BLaER1 treated with 17β-estradiol and CSF1 and Interleukin-3, amounts not matched to agents 10 nM and 100 nM (cell line): ENCODE results near the gene ITSN1.

ENCODE experiments used
- H3K27ac ChIP-seq, 11 experiments: shearing (Covaris generic); formaldehyde crosslinking; 2 replicates each; pipeline ENCODE4 v1.8.1; 2022
- H3K27me3 ChIP-seq, 11 experiments: shearing (Covaris generic); formaldehyde crosslinking; 2 replicates each; pipeline ENCODE4 v1.8.1; 2022
- H3K36me3 ChIP-seq, 11 experiments: shearing (Covaris generic); formaldehyde crosslinking; 2 replicates each; pipeline ENCODE4 v1.8.1; 2022
- H3K4me1 ChIP-seq, 10 experiments: shearing (Covaris generic); formaldehyde crosslinking; 2 replicates each; pipeline ENCODE4 v1.8.1; 2022
- H3K4me2 ChIP-seq, 11 experiments: shearing (Covaris generic); formaldehyde crosslinking; 2 replicates each; pipeline ENCODE4 v1.8.1; 2022
- H3K4me3 ChIP-seq, 10 experiments: shearing (Covaris generic); formaldehyde crosslinking; 2 replicates each; pipeline ENCODE4 v1.8.1; 2022
- H3K9ac ChIP-seq, 11 experiments: shearing (Covaris generic); formaldehyde crosslinking; 2 replicates each; pipeline ENCODE4 v1.8.1; 2022
- H3K9me3 ChIP-seq, 11 experiments: shearing (Covaris generic); formaldehyde crosslinking; replicated peaks in 1 of 11; 2 replicates each; pipeline ENCODE4 v1.8.1; 2022
- H4K20me1 ChIP-seq, 11 experiments: shearing (Covaris generic); formaldehyde crosslinking; 2 replicates each; pipeline ENCODE4 v1.8.1; 2022
- Cebpa-rat ChIP-seq, 11 experiments: shearing (Covaris generic); IDR thresholded peaks; 2 replicates each; pipeline ENCODE4 v1.8.1; 2022

The ITSN1 gene

GRCh38 chr21:33799378-33800090 lies 157.2 kb downstream of the ITSN1 start:
- Histone ChIP-seq H3K4me3 (no peak overlapping the region), H3K9me3 (no peaks in the 10 kb centered on the region), H3K4me1 (peaks cover 0 to 84% (median 1%) of the 10 kb centered on the region in 10 experiments; a peak in 7 of 20 replicates), H3K36me3 (peaks cover 10 to 81% (median 18%) of the 10 kb centered on the region in 11 experiments; a peak in 20 of 22 replicates), H3K4me2 (no peak overlapping the region), H3K27me3 (no peaks in the 10 kb centered on the region), H3K27ac (no peak overlapping the region), H3K9ac (no peak overlapping the region), H4K20me1 (no peaks in the 10 kb centered on the region)
- no peak for TF ChIP-seq Cebpa-rat (IDR thresholded peaks at IDR 0.05)

- H3K4me1 ChIP-seq, result peaks cover 0 to 92% (median 1%) of the 10 kb centered on the region in 10 experiments; a peak in 7 of 20 replicates
- peaks cover 7 to 78% (median 15%) of the 10 kb centered on the region in 11 experiments; a peak in 19 of 22 replicates for H3K36me3 ChIP-seq
- TF ChIP-seq Cebpa-rat (IDR thresholded peaks at IDR 0.05), result no peak
- H3K4me3 ChIP-seq, result no peak overlapping the region
- H3K27ac ChIP-seq, result peak overlapping the region in 2 of 11 experiments; percentile 65 to 74; a peak in 3 of 22 replicates
- H3K9me3 ChIP-seq, result no peaks in the 10 kb centered on the region
- no peaks in the 10 kb centered on the region for H3K27me3 ChIP-seq
- peak overlapping the region in 1 of 11 experiments; percentile 40; a peak in 1 of 22 replicates for H3K9ac ChIP-seq
- H4K20me1 ChIP-seq, result no peaks in the 10 kb centered on the region
- peak overlapping the region in 3 of 11 experiments; percentile 42 to 66 (median 56); a peak in 5 of 22 replicates for H3K4me2 ChIP-seq
Measured at GRCh38 chr21:33800753-33801423, 158.6 kb downstream of the ITSN1 start.

GRCh38 chr21:33801424-33802405 lies 159.4 kb downstream of the ITSN1 start:
- peaks cover 0 to 91% (median 1%) of the 10 kb centered on the region in 10 experiments; a peak in 7 of 20 replicates for H3K4me1 ChIP-seq
- H3K36me3 ChIP-seq, result peaks cover 7 to 75% (median 15%) of the 10 kb centered on the region in 11 experiments; a peak in 19 of 22 replicates
- H3K9me3 ChIP-seq, result no peaks in the 10 kb centered on the region
- H3K9ac ChIP-seq, result peak overlapping the region in 2 of 11 experiments; percentile 31 to 40; a peak in 2 of 22 replicates
- H3K27me3 ChIP-seq, result no peaks in the 10 kb centered on the region
- TF ChIP-seq Cebpa-rat (IDR thresholded peaks at IDR 0.05), result no peak
- H3K4me3 ChIP-seq, result no peak overlapping the region
- no peaks in the 10 kb centered on the region for H4K20me1 ChIP-seq
- H3K4me2 ChIP-seq, result peak overlapping the region in 3 of 11 experiments; percentile 42 to 66 (median 56); a peak in 6 of 22 replicates
- H3K27ac ChIP-seq, result peak overlapping the region in 3 of 11 experiments; percentile 44 to 74 (median 65); a peak in 5 of 22 replicates

- Histone ChIP-seq H3K9ac (peak overlapping the region in 1 of 11 experiments; percentile 15; a peak in 1 of 22 replicates), H3K27ac (peak overlapping the region in 3 of 11 experiments; percentile 44 to 74 (median 65); a peak in 6 of 22 replicates), H3K36me3 (peaks cover 3 to 72% (median 11%) of the 10 kb centered on the region in 11 experiments; a peak in 19 of 22 replicates), H4K20me1 (no peaks in the 10 kb centered on the region), H3K4me1 (peaks cover 0 to 91% (median 1%) of the 10 kb centered on the region in 10 experiments; a peak in 7 of 20 replicates), H3K4me3 (no peak overlapping the region), H3K4me2 (peak overlapping the region in 3 of 11 experiments; percentile 42 to 66 (median 56); a peak in 6 of 22 replicates), H3K9me3 (no peaks in the 10 kb centered on the region), H3K27me3 (no peaks in the 10 kb centered on the region)
- TF ChIP-seq Cebpa-rat (IDR thresholded peaks at IDR 0.05), result no peak
Measured at GRCh38 chr21:33802481-33802880, 160.2 kb downstream of the ITSN1 start.

- TF ChIP-seq Cebpa-rat (IDR thresholded peaks at IDR 0.05), result no peak
- Histone ChIP-seq H3K36me3 (peaks cover 0 to 39% (median 2%) of the 10 kb centered on the region in 11 experiments; a peak in 13 of 22 replicates), H4K20me1 (no peaks in the 10 kb centered on the region), H3K9me3 (no peaks in the 10 kb centered on the region), H3K9ac (peak overlapping the region in 1 of 11 experiments; percentile 44; a peak in 1 of 22 replicates), H3K27me3 (no peaks in the 10 kb centered on the region), H3K4me3 (no peak overlapping the region), H3K4me2 (peak overlapping the region in 3 of 11 experiments; percentile 74 to 92 (median 91); a peak in 6 of 22 replicates), H3K27ac (peak overlapping the region in 3 of 11 experiments; percentile 93 to 99 (median 99); a peak in 6 of 22 replicates), H3K4me1 (peaks cover 6 to 92% (median 11%) of the 10 kb centered on the region in 10 experiments; a peak in 13 of 20 replicates)
Measured at GRCh38 chr21:33808715-33809367, 166.5 kb downstream of the ITSN1 start.

- Histone ChIP-seq H3K27ac (peak overlapping the region in 5 of 11 experiments; percentile 28 to 99 (median 93); a peak in 9 of 22 replicates), H3K9ac (peak overlapping the region in 4 of 11 experiments; percentile 45 to 92 (median 84); a peak in 7 of 22 replicates), H3K4me3 (no peak overlapping the region), H4K20me1 (no peaks in the 10 kb centered on the region), H3K4me2 (peak overlapping the region in 4 of 11 experiments; percentile 46 to 92 (median 82); a peak in 10 of 22 replicates), H3K4me1 (peaks cover 19 to 98% (median 26%) of the 10 kb centered on the region in 10 experiments), H3K27me3 (no peaks in the 10 kb centered on the region), H3K36me3 (peaks cover 0 to 40% (median 10%) of the 10 kb centered on the region in 11 experiments; a peak in 14 of 22 replicates), H3K9me3 (no peaks in the 10 kb centered on the region)
- TF ChIP-seq Cebpa-rat (IDR thresholded peaks at IDR 0.05), result no peak
Measured at GRCh38 chr21:33810766-33811165, 168.5 kb downstream of the ITSN1 start.

- Histone ChIP-seq H3K27ac (peak overlapping the region in 5 of 11 experiments; percentile 28 to 99 (median 93); a peak in 9 of 22 replicates), H4K20me1 (no peaks in the 10 kb centered on the region), H3K36me3 (peaks cover 0 to 45% (median 10%) of the 10 kb centered on the region in 11 experiments; a peak in 14 of 22 replicates), H3K4me1 (peaks cover 26 to 100% (median 30%) of the 10 kb centered on the region in 10 experiments), H3K9ac (peak overlapping the region in 4 of 11 experiments; percentile 58 to 92 (median 84); a peak in 8 of 22 replicates), H3K4me2 (peak overlapping the region in 8 of 11 experiments; percentile 1 to 92 (median 28); a peak in 12 of 22 replicates), H3K27me3 (no peaks in the 10 kb centered on the region), H3K4me3 (no peak overlapping the region), H3K9me3 (no peaks in the 10 kb centered on the region)
- no peak for TF ChIP-seq Cebpa-rat (IDR thresholded peaks at IDR 0.05)
Measured at GRCh38 chr21:33811167-33812010, 169.1 kb downstream of the ITSN1 start.
